SK-N-SH treated with all-trans-retinoic acid at 6 μM for 48 hours (cell line): ENCODE data around the gene FAT1.

Experiments used
- ARNTL ChIP-seq: fragments of 450-650 bp; formaldehyde crosslinking; IDR thresholded peaks from 2 replicates; pipeline ENCODE4 v1.5.0; 2020; ENCODE audit warnings: low read depth, mild to moderate bottlenecking, moderate library complexity, borderline replicate concordance
- OSR1 ChIP-seq: fragments of 250-450 bp; sonication (Bioruptor Pico); IDR thresholded peaks from 2 replicates; pipeline ENCODE4 v1.8.0; 2022; ENCODE audit warnings: moderate library complexity, mild to moderate bottlenecking, inconsistent platforms
- PATZ1 ChIP-seq: fragments of 250-450 bp; sonication (Bioruptor Pico); IDR thresholded peaks from 2 replicates; pipeline ENCODE4 v1.8.0; 2020; ENCODE audit warnings: mild to moderate bottlenecking, moderate library complexity, borderline replicate concordance
- PPARA ChIP-seq: fragments of 250-450 bp; sonication (Bioruptor Pico); IDR thresholded peaks from 2 replicates; pipeline ENCODE4 v1.5.0; 2020; ENCODE audit warnings: mild to moderate bottlenecking, borderline replicate concordance
- RARB ChIP-seq: fragments of 250-450 bp; sonication (Bioruptor Pico); IDR thresholded peaks from 2 replicates; pipeline ENCODE4 v1.8.0; 2021; ENCODE audit warnings: mild to moderate bottlenecking, moderate library complexity
- SNAI2 ChIP-seq: fragments of 250-450 bp; sonication (Bioruptor Pico); IDR thresholded peaks from 2 replicates; pipeline ENCODE4 v1.5.0; 2020; ENCODE audit warnings: mild to moderate bottlenecking, moderate library complexity
- TOX ChIP-seq: fragments of 250-450 bp; sonication (Bioruptor Pico); IDR thresholded peaks from 2 replicates; pipeline ENCODE4 v1.8.0; 2021; ENCODE audit warnings: mild to moderate bottlenecking, moderate library complexity, borderline replicate concordance
- ZFP30 ChIP-seq: fragments of 450-650 bp; formaldehyde crosslinking; IDR thresholded peaks from 2 replicates; pipeline ENCODE4 v1.5.0; 2022; ENCODE audit warnings: mild to moderate bottlenecking, moderate library complexity
- ZNF8 ChIP-seq: fragments of 450-650 bp; formaldehyde crosslinking; IDR thresholded peaks from 2 replicates; pipeline ENCODE4 v1.5.0; 2020; ENCODE audit warnings: mild to moderate bottlenecking, moderate library complexity
- TF ChIP-seq, protein P1 (sequence below): fragments of 250-450 bp; sonication (Bioruptor Pico); IDR thresholded peaks from 2 replicates; pipeline ENCODE4 v1.8.0; 2021; ENCODE audit warnings: low read depth, mild to moderate bottlenecking, moderate library complexity, borderline replicate concordance

DNA sequence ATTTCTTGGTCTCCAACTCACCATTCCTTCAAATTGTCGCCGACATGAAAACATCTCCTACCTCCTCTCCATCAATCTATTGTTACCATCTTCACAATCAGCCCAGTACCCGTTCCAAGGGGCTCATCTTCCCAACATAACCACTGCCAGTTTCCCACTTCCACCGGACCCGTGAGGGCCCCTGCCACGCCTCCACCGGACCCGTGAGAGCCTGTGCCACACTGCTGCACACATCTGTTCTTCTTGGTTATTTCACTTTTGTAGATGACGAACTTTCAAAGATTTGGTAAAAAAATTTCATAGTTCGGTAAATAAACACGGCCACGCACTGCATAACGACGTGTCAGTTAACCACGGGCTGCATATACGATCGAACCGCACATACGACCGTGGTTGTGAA, 65.0 kb downstream of the FAT1 start:
- TF ChIP-seq PPARA (CRISPR knock-in tag) (no peak), ZFP30 (CRISPR knock-in tag) (no peak), PATZ1 (no peak), RARB (CRISPR knock-in tag) (no peak), ZNF8 (CRISPR knock-in tag) (no peak), TOX (no peak), SNAI2 (CRISPR knock-in tag) (no peak), OSR1 (no peak), ARNTL (no peak)
- TF ChIP-seq, protein P1, sequence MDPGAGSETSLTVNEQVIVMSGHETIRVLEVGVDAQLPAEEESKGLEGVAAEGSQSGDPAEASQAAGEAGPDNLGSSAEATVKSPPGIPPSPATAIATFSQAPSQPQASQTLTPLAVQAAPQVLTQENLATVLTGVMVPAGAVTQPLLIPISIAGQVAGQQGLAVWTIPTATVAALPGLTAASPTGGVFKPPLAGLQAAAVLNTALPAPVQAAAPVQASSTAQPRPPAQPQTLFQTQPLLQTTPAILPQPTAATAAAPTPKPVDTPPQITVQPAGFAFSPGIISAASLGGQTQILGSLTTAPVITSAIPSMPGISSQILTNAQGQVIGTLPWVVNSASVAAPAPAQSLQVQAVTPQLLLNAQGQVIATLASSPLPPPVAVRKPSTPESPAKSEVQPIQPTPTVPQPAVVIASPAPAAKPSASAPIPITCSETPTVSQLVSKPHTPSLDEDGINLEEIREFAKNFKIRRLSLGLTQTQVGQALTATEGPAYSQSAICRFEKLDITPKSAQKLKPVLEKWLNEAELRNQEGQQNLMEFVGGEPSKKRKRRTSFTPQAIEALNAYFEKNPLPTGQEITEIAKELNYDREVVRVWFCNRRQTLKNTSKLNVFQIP: no peak
